ENCODE results near the gene CACNA1C.

The CACNA1C gene

DNA sequence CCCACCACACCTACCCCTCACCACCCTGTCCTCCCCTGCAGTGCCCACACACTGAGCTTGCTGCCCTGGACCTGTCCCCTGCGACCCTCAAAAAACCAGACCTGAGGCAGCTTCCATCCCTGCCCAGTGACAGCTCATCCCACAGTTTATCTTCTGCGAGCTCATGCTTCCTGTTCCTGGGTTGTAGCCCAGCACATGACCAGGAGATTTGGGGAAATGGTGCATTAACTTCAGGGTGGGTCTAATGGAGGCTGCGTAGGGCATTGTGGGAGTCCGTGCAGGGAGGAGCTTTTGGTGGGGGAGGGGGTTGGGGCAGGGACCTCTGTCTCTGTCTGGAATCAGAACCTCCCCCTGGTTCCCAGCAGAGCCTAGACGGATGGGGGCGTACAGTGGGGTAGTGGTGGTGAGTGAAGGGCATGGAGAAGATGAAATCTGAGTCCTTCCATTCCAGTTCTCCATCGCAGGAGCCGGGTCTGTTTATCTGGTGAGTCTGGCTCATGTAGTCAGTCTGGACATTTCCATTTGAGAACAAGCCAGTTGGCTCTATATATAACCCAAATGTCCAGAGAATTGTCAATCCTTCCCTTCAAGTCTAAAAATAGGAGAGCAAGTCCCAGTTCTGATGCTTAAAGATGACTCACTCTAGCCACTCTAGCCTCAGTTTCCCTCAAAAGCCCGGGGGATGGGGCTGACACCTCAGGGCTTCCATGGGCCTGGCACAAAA, 270.9 kb downstream of the CACNA1C start:
- no peak for DNase-seq (ENCODE audit: low spot score)

DNA sequence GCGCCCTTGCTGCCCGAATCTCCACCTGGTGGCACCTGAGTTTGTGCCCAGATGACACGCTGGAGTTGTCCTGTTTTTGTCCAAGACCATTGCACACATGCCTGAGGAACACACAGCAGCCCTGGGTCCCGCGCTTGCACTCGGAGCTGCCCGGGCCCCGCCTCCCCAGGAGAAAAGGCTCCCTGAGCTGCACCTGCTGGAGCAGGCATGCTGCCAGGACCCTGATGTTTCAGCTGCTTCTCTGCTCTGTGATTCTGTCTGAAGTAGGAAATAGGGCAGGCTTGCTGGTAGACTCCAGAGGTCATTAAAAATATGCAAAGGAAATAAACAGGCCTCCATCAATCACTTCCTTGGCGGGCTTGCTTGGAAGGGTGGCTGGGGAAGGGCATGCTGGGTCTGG, 271.6 kb downstream of the CACNA1C start:
- no peak for DNase-seq (ENCODE audit: low spot score)

DNA sequence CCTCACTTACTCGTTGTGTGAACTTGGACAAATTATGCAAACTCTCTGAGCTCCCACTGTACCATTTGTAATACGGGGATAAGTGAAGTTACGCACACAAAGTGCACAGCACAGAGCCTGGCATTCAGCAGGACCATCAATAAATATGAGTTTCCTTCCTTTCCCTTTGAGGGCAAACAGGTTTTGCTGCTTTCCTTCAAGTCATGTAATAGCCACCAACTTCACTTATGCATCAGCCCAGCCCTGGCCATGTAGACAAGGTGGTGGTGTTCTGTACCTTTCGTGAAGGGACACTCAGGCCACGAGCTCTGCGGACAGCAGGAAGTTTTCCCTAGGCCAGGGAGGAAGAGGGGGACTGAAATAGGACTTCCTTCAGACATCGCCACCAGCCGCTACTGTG, 272.7 kb downstream of the CACNA1C start:
- DNase-seq (ENCODE audit: low spot score) = no peak

DNA sequence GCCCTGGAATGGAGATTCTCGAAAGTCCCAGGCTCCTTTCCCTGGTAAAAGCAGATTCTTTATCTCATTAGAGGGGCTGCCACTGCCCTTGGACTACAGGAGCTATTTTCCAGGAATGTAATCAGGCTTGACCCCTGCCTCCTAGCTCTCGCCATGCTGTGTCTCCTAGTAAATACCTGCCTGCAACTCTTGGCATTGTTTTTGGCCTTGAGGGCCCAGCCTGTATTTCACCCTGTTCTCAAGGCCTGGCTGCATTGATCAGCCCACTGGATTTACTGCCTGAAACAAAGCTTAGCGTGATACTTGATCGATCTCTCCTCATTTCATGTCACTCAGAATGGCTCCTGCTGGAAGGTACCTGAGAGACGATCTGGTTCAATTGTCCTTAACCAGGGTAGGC, 273.7 kb downstream of the CACNA1C start:
- no peak for DNase-seq (ENCODE audit: low spot score)

DNA sequence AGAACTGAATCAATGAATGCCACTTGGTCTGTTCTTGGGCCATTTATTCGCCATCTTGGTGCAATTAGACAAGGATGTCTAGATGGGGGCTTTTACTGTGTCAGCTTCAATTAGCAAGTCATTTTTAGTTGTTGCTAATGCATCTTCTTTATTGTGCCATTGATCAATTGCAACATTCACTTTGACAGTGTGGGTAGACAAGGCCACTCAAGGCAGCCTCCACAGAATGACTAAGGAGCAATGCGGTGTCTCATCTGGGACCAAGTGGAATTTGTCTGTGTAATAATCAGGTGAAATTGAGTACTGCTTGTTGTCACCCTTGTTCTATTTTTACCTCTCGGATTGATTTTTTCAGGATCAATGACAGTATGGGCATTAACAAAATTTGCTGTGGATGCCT, 275.9 kb downstream of the CACNA1C start:
- no peak for DNase-seq (ENCODE audit: low spot score)

DNA sequence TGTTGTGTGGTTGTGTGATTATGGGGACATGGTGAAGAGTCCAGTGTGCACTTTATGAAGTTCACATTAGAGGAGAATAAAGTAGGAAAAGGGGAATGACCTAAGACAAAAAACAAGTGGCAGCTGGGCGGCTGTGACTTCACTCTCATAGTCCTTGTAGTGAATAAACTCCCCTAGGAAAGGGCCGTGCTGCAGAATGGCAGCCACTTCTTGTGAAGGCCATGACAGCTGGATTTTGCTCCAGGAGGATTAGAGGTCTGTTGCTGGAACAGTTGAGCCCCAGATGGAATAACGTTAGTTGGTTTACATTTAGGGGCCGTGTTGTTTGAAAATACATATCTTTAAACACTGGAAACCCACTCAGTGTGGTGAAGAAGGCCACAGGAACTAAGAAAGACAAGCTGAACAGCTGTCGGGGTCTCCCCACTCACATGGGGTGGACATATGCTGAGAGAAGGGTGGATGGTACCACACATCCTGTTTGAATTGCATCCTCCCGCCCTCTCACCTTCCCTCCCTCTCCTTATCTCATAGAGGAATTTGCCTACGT, 276.9 kb downstream of the CACNA1C start:
- no peak for DNase-seq (ENCODE audit: low spot score)

DNA sequence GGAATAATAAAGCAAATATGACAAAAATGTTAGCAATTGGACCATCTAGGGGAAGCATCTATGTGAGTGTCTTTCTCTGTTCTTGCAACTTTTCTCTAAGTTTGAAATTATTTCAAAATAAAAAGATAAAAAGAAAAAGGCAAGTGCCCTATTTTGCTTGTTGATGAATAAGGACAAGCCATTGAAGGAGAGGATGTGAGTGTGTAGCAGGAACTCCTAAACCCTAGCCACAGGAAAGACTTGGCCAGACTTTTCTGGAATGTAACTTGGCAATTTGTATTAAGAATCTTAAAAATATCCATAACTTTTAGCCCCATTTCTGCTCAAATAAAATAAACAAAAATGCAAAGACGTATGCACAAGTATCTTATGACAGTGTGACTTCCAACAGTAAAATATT, 279.4 kb downstream of the CACNA1C start:
- DNase-seq (ENCODE audit: low spot score) = no peak

DNA sequence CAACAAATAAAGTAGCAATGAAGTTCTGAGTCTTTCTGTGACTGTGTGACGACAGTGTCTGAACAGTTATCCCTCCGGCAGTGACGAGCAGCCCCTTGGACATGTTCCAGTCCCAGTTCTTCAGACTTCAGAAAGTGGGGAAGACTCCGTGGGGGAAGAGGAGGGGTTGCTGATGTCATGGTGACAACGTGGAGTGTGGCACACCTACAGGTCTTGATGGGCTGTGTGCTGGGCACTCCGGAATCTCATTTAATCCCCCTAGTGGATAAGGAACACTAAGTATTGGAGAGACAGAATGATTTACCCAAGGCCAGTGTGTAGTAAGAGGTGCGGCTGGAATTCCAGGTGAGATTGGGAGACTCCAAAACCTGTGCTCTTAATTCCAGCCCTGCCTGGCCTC, 280.2 kb downstream of the CACNA1C start:
- DNase-seq (ENCODE audit: low spot score) = no peak

DNA sequence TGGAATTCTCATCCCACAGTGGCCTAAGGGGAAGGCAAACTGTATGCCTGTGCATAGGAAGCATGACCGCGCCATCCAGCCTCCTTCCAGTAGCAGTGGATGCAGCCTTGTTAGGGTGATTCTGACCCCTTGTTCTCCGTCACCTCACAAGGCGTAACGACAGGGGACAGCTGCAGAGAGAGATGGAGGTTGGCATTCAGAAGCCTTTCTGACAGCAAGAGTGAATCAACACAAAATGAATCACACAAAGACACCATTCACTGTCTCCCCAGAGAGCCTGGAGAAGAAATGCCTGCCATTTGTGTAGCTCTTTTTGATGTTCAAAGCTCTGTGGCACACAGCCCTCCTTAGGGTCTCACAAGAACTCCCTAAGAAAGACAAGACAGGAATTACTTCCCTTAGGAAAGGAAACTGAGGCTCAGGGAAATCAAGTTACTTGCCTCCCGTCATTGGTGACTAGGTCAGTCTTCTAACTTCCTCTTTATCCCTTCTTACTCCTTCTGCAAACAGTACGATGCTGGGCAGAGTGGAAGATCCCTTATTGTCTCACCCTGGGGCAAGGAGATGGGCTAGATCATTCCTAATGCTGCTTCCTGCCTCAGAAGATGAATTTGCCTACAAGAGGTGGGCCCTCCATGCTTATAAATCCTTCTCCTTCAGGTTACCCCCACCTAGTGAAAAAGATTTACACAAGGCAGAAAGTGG, 280.9 kb downstream of the CACNA1C start:
- DNase-seq (ENCODE audit: low spot score) = no peak

DNA sequence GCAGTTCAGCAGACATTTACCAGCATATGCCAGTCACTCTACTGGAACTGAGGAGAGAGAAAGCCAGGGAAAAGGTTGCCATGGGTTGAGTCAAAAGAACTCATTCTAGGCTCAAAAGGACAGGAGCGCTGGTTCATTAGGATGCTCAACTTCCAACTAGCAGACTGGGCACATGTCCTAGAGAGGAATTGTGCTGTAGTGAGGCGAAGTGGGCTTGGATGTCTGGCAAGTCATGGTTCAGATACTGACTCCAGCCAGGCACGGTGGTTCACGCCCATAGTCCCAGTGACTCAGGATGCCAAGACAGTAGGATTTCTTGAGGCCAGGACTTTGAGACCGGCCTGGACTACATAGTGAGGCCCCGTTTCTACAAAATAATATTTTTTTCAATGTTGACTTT, 281.5 kb downstream of the CACNA1C start:
- no peak for DNase-seq (ENCODE audit: low spot score)

DNA sequence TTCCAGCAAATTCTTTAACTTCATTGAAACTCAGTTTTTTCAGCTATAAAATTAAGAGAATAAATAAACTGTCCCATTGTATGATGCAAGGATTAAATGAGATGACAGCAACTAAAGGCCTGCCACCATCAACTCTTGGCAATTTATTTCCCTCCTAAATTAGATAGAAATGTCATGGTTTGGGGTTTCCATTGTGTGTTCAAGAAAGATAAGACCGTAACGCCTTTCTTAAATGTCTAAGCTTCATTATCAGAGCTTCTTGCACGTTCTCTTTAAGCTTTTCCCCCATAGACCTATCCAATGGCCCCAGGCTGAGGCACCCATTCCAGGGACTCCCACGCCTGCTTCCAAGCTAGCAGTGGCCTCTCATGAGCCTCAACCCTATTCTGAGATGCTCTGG, 281.9 kb downstream of the CACNA1C start:
- no peak for DNase-seq (ENCODE audit: low spot score)

DNA sequence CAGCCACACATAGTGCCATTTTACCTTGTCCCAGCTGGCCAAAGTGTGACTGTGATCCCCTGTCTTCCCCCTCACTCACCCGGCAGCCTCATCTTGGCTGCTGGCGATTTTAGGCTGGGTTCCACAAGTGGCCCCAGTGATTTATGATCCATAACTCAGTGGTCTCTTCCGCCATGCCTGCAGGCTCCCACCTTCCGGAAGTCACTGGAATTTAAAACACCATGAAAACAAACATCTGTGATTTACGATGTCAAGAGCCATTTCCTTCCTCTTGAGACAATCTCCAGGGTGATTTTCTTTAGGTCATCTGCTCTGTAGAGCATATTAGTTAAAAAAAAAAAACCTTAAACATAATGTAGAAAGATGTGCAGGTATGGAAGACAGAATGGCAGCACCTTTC, 282.3 kb downstream of the CACNA1C start:
- no peak for DNase-seq (ENCODE audit: low spot score)

DNA sequence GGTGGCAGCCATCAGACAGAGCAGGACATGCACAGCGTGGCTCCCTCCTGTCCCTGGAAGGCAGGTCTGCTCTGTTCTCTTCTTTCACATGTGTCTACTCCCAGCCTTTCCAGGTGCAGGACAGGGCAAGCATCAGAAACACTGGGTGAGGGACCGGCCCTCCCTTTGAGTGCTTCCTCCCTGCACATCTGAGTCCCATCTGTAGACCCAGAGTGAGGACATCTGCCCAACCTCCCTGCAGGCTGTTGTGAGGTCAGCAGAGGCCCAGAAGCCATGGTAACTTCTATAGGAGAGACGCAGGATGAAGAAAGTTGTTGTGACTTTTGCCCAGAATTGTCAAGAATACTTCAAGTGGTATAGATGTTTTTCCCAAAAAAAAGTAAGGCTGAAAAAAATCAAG, 282.7 kb downstream of the CACNA1C start:
- no peak for DNase-seq (ENCODE audit: low spot score)

DNA sequence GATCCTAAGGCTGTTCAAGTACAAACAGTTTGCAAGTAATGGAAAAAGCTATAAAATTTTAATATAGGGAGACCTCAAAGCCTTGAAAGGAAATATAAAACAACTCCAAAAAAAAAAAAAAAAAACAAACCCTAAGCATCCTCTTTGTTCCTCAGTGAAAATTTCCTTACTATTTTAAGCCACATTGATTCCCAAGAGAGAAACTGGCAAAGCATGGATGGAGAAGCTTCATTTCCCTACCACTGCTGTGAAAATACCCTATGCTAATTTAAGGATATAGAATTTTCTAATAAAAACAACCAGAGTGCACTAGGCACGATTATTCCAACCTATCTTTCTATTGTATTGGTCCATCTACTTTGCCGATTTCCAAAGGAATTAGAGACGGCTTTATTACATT, 283.1 kb downstream of the CACNA1C start:
- DNase-seq (ENCODE audit: low spot score) = no peak

DNA sequence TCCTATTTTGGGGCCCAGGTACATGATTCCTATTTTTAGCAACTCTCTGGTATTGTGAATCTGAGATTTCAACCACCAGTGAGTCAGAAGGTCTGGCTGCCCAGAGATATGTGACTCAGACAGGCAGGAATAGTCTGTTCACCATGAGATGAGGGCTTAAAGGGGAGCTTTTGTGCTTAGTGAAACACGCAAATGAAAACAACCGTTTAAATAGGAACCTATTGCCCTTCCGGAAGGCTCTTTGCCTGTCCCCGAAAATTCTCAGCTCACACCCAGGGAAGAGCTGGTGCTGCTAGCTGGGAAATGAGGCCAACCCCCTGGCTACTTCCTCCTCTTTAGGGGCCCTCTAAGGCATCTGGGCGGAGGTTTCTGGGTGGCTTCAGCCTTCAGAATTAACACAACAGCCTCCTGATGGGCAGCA, 283.6 kb downstream of the CACNA1C start:
- peak; percentile 80 for DNase-seq (ENCODE audit: low spot score)

DNA sequence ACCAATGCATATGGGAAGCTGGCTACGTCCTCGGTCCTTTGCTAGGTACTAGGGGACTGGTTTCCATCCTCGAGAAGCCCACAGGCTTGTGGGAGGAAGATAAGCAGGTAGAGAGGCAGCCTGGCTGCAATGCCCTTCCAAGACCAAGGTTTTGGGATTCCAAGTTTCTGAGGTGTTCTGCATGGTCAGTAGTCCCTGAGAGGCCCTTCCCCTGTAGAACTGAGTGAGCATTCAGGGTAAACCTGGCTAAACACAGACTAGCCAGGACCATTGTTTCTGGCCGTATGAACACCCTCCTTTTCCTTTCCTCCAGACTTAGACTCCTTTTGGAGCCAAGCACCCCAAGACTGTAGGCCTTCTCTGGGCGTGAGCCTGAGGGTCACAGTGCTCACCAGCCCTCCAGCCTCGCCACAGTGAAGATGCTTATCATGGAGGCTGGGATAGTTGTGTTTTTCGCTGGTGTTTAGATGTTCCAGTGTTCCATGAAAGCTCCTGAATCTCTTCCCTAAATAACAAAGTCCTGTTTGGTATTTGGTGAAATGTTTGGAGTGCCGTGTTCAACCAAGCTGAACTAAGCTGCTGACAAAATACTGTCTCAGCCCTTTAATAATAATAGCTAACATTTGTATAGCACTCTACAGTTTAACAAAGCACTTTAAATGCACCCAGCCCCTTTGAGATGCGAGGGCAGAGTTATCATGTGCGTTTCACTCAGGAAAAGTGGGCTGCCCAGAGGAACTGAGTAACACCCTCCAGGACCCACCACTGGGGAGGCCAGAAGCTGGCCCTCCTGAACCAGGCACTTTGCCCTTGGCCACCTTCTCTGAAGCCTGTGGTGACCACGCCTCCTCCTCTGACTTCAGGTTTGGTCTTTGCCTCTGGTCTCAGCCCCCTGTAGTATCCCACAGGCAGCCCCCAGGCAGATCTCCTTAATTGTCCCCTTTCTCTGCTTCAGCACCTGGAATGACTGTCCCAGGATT, 284.5 kb downstream of the CACNA1C start:
- DNase-seq (ENCODE audit: low spot score) = no peak

DNA sequence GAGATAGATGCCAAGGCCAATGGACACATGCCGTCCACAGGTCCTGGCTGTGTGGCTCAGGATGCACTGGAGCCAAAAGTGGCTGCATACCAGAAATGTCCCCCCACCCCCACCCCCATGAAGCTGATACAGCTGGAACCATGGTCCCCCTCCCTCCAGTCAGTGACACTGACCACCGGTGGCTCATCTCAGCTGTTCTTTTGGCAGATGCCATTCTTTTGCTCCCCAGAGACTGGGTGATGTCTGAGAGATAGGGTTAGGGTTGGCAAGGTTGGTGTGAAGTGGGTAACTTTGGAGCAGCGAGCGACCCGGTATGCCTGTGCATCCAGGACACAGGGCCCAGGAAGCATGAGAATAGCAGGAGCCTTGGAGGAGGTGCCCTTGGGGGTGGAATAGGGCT, 285.6 kb downstream of the CACNA1C start:
- DNase-seq (ENCODE audit: low spot score) = no peak

DNA sequence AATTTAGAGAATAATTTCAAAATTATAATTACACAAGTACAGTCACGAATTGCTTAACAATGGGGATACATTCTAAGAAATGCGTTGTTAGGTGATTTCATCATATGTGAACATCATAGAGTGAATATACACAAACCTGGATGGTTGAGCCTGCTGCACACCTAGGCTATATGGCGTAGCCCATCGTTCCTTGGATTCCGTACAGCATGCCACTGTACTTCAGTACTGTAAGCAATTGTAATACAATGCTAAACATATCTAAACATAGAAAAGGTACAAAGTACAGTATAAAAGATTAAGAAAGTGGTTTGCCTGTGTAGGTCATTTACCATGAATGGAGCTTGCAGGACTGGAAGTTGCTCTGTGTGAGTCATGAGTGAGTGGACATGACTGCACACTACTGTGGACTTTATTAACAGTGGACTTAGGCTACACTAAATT, 286.2 kb downstream of the CACNA1C start:
- no peak for DNase-seq (ENCODE audit: low spot score)

DNA sequence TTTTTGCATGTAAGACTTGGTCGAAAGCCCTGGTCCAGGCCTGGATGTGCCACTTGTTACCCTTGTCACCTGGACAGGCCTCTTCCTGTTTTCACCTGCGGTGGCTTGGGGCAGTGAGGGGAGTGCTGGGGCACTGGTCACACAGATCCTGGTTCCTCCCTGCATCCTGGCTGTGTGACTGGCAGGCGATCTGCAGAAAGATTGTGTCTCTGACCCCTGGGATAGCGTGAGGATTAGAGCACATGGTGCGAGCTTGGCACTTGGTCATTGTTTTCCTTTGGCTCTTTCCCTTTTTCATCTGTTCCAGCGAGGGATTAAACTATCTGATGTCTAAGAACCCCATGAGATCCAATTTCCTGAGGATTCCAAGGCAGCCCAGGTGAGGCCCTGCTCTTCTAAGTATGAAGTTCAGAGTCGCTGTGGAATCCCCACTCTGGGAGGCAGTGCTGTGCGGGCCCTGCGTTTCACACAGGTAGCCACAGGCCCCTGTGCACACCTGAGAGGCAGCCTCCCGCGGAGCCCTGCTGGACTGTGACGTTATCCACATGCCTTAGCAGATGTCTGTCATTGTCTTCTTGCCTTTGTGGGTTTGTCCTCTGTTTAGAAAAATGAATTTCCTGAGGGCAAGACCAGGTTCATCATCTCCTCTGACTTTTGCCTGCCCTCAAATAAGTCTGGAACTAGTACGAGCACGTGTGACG, 288.4 kb downstream of the CACNA1C start:
- no peak for DNase-seq (ENCODE audit: low spot score)

DNA sequence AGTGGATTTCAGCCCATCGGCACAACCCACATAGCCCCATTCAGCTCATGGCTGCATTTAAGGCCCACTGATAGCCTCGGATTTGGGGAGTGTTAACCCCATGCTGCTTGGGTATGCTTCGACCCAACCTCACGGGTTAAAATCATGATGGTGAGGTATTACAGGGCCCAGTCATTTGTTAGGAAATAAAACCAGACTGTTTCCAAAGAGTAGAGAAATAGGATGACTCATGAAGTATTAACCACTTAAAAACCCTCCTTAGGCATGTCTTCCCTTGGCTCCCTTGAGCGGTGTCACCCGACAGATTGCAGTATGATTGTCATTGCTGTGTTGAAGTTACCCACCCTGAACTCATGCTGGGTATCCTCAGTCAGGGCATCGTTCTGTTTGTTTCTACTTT, 289.1 kb downstream of the CACNA1C start:
- DNase-seq (ENCODE audit: low spot score) = peak; percentile 58

DNA sequence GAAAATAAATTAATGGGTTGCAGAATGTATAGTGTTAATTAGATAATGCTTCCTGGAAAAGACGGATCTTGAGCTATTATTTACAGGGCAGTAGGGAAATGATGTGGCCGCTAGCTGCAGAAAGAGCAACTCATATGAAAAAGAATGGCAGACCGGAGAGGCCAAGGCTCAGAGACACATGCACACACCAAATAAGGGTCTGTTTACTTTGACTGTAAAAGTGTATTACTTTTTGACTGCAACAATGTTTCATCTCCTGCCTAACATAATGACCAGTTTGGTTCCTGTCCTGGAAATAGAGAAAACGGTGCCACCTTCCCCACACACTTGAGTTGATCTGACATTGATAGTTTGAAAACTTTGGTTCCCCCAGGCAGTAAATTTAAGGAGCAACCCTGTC, 290.9 kb downstream of the CACNA1C start:
- no peak for DNase-seq (ENCODE audit: low spot score)

DNA sequence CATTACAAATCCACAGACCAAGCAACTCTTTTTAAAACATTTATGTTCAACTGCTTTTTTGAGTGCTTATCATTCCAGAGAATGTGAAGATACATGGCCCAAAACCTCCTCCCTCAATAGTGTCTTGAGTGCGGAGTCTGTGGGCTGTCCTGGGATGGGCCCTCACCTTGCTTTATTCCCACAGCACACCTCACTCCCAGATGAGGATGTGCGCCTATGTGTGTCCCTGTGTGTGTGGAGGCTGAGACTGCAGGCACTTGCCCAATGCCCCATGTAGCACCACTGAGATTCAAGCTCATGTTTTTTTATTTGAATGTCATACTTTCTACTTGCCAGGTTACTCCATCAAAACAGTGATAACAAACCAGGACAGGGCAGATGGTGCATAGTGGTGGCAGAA, 291.7 kb downstream of the CACNA1C start:
- DNase-seq (ENCODE audit: low spot score) = no peak
